Activated naive CD4-positive, alpha-beta T cell treated with Interleukin-2 at 50 U/mL for 16 hours (primary cell): ENCODE measurements around the gene UNC13B.
"Not testable (repeated sequence)": the region's sequence is repeated elsewhere in the genome, so short reads cannot be mapped to it uniquely, and the experiment has no call there.

Experiments
- DNase-seq: peaks from one replicate; pipeline ENCODE4 v3.0.0-alpha.2; 2020

UNC13B gene

DNA sequence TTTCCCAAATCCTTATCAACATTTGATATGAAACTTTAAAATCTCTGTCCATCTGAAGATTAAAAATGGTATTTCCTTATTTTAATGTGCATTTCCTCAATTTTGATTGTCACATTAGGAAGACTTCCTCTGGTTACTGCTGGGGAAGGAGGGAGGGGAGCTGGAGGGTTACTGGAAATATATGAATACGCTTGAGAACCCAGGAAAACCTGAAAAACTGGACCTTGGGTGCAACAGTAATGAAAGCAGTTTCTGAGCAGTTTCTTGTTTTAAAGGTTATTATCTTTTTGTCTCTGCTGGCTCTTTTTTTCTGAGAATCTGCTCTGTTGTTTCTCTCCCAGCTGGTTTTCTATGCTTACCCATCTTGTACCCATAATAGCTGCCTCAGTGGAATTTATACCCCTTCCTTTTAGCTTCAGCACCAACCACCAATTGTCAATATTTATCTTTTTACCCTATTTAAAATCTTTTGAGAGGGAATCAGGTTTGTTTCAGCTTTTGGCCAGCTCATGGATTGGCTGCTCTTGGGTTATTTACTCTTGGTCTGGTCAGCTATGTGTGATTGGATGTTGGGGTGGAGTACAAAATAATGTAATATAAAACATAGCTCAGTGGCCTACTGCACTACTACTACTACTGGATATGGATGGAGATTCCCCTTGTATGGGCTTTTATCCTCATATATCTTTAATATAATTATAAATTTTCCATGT, 67.4 kb downstream of the UNC13B start:
- no peak for DNase-seq

DNA sequence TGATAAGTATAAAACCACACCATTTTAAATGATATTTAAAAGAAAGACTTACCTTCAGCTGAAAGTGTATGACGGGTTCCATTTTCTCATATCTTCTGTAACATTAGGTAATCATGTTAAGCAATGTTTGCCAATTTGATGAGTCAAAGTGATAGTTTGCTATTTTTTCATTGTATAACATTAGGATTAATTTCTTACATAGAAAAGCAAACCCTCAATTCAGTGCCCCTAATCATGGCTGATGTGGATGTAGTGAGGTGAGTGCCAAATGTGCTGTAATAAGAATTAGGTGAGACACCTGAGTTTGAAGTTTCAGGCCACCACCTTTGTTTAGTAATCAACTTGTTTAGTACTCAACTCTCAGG, 68.0 kb downstream of the UNC13B start:
- no peak for DNase-seq

GRCh38 chr9:35232867-35233544, 71.2 kb downstream of the UNC13B start:
- DNase-seq = no peak

GRCh38 chr9:35236692-35237091, 74.9 kb downstream of the UNC13B start:
- DNase-seq = no peak

DNA sequence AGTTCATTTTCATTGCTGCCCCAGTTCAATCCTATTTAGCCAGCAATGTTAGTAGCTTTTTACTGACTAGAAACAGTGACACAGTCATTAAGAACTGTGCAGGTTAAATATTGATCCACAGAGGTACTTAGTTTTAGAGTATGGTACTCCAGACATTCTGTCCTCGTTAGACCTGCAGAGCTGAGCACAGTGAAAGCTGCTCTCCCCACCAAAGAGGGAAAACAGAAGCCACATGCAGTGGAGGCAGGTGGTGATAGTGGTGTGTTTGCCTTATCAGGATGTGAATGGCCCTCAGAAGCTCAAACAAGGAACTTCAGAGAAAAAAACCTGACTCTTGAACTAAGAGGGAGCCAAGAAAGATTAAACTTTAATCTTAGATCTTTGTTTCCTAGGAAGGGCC, 75.5 kb downstream of the UNC13B start:
- DNase-seq = no peak

- not testable (repeated sequence) for DNase-seq
These were observed 84.1 kb downstream of the UNC13B start for GRCh38 chr9:35245945-35246344.

- no peak for DNase-seq
These were observed 91.3 kb downstream of the UNC13B start for GRCh38 chr9:35253075-35253474.

GRCh38 chr9:35254237-35254636, 92.4 kb downstream of the UNC13B start:
- no peak for DNase-seq

GRCh38 chr9:35254984-35255857, 93.4 kb downstream of the UNC13B start:
- no peak for DNase-seq

- no peak for DNase-seq
These were observed 96.3 kb downstream of the UNC13B start for GRCh38 chr9:35257986-35258659.

GRCh38 chr9:35258660-35259474, 97.1 kb downstream of the UNC13B start:
- peak; percentile 33 for DNase-seq

DNA sequence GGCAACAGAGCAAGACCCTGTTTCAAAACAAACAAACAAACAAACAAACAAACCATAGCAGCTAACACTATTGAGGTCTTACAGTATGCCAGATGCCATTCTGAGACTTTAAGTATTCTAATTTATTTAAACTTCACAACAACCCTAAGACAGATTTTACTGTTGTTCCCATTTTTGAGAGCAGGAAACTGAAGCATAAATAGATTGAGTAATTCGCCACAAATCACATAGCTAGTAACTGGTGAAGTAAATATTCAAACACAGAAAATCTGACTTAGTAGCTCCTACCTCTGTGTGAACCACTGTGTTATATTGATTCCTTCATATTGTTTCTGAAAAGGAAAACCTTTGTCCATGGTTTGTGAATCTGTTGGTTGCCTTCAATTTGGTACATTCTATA, 98.4 kb downstream of the UNC13B start:
- no peak for DNase-seq

DNA sequence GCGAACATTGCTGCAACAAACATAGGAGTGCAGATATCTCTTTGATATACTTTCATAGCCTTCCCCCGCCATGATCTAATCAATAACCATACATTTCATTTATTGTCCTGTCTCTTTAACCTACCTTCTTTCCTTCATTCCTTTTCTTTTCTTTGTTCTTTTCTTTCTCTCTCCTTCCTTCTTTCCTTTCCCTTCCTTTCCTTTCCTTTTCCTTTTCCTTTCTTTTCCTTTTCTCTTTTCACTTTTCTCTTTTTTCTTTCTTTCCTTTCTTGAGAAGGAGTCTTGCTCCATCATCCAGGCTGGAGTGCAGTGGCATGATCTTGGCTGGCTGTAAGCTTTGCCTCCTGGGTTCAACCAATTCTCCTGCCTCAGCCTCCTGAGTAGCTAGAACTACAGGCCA, 100.3 kb downstream of the UNC13B start:
- no peak for DNase-seq

- no peak for DNase-seq
These were observed 105.9 kb downstream of the UNC13B start for GRCh38 chr9:35267710-35268109.

DNA sequence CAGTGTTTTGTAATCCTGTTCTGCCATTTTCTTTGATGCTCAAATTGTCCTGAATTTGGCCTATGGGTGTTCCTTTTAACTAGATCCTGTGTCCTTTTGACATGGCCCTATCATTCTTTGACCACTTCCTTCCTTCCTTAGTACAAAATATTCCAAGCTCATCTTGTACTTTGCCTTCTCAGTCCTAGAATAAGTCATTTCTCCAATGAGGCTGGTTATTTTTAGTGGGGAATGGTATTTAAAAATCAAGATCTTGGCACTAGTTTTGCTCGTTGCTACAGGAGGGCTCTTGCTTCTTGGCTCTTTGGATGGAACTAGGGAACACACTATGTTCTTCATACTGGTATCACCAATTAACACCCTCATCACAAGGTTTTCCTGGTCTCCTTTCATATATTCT, 108.1 kb downstream of the UNC13B start:
- no peak for DNase-seq

DNA sequence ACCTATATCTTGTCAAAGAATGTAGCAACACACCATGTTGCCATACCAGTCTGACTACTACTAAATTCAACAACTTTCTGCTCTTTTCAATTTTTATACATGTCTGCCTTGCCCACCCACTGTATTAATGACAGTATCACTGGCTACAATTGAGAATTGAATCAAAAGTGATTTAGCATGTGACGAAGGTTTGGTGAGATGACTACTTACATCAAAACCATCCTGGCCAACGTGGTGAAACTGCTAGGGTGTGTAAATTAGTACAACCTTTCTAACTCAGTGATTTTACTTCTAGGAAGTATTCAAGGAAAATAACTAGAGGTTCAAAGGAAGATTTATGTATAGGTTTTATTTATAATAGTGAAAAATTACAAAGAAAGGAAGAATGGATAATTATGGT, 109.8 kb downstream of the UNC13B start:
- DNase-seq = no peak

DNA sequence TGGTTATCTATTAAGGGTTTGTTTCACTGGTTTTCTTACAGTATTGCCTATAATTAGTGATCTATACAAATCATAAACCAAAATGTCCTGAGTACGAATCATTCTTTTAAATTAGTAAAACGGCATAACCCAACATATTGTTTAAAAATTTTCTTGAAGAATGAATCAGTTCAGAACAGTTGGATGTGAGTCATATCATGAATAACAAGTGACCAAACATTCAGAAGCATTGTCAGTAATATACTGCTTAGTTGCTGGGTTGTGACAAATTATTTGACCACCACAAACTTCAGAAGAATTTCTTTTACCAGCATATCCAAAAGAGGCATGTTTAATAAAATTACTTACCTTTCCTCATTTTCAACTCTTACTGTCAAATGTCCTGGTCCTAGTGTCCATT, 111.2 kb downstream of the UNC13B start:
- DNase-seq = no peak

DNA sequence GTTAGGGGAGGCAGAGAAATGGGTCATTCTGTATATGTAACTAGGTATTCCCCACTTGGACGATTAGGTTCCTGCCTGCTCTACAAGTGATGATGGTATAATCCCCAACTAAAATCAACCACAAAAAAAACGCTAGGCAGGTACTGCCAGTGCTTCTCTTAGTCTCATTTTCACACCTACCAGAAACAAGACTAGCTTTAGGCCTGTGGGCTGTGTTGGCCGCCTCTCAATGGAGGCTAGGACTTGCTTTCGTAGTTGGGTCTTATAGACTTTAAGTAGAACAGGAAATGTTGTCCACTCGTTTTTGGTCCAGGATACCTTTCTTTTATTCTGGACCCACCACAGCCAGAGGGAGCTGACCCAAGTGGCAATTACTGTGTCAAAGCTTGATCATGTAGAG, 111.8 kb downstream of the UNC13B start:
- no peak for DNase-seq

DNA sequence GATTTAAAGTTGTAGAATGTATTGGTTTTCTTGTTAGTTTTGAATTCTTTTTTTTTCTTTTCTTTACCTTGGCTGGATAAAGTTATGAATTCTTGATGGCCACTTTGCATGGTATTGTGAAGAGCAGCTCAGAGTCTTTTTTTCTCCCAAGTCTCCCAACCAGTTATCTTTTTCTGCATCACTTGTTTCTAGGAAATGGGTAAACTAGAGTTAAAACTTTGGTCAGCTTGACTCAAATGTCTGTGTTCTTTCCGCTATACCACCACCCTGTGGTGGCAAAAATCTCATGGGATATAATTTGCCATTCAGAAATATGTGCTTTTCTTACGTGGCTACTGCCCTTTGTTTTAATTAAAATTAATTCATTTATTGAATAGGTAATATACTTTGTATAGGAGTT, 113.2 kb downstream of the UNC13B start:
- no peak for DNase-seq

- DNase-seq = no peak
These were observed 115.3 kb downstream of the UNC13B start for GRCh38 chr9:35277171-35277520.

- DNase-seq = no peak
These were observed 116.0 kb downstream of the UNC13B start for GRCh38 chr9:35277628-35278359.

GRCh38 chr9:35279946-35280345, 118.1 kb downstream of the UNC13B start:
- DNase-seq = no peak
